ENCODE data around the gene IPO5.

DNA sequence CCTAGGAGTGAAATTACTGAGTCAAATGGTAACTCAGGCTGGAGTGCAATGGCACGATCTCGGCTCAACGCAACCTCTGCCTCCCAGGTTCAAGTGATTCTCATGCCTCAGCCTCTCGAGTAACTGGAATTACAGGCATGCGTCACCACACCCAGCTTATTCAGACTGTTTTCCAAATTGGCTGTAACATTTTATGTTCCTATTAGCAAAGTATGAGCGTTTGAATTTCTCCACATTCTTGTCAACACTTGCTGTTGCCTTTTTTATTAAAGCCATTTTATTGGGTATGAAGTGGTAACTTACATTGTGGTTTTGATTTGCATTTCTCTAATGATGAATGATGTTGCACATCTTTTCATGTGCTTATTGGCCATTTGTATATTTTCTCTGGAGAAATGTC lies 7.9 kb downstream of the IPO5 start:
- TF ChIP-seq, protein P1, sequence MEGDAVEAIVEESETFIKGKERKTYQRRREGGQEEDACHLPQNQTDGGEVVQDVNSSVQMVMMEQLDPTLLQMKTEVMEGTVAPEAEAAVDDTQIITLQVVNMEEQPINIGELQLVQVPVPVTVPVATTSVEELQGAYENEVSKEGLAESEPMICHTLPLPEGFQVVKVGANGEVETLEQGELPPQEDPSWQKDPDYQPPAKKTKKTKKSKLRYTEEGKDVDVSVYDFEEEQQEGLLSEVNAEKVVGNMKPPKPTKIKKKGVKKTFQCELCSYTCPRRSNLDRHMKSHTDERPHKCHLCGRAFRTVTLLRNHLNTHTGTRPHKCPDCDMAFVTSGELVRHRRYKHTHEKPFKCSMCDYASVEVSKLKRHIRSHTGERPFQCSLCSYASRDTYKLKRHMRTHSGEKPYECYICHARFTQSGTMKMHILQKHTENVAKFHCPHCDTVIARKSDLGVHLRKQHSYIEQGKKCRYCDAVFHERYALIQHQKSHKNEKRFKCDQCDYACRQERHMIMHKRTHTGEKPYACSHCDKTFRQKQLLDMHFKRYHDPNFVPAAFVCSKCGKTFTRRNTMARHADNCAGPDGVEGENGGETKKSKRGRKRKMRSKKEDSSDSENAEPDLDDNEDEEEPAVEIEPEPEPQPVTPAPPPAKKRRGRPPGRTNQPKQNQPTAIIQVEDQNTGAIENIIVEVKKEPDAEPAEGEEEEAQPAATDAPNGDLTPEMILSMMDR (IDR thresholded peaks at IDR 0.05) = no peak
- TF ChIP-seq POLR2A (IDR thresholded peaks at IDR 0.05) = no peak

Measured in testis (tissue), 2 donors.